ENCODE data around the gene RAD51B. TPM values are rescaled to one million over a fixed set of nuclear protein-coding genes. Genes with fewer than 3 reads are reported as not detected.

The RAD51B gene
- total RNA-seq, 1 donor from 2014 or later: 26.1 TPM

DNA sequence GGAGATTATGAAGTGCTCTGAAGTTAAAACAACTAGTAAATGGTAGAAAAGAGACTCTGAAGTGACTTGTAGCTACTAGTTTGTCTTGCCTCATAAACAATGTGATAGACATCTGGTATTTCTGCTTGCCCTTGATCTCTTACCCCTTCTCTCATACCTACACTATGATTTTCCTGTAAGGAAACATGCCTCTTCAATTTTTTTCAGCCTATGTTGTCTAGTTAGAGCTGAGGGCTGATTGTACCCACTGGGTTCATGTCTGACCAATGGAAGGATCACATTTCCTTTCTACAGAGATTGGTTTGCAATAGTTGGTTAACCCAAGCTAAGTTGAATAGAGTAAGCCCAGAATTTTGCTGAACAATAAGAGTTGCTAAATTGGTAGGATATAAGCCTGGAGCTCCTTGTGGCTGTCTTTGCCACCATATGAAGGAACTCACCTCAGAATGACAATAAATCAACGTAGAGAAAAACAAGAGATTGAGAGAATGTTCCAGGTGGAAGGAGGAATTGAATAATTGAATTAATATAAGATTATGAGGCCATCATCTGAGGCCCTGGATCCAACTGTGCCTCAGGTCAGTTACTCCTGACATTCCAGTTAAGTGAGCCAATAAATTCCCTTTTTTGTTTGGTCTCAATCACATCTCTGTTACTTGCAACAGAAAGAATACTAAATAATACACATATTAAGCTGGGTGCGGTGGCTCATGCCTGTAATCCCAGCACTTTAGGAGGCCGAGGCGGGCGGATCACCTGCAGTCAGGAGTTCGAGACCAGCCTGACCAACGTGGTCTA is 626.9 kb downstream of the RAD51B start:
- H3K27me3 Mint-ChIP-seq (ENCODE audit: insufficient read depth): no peaks in the 10 kb centered on the region
- DNase-seq (ENCODE audit: low spot score): no peak
- intact Hi-C loops (cut with micrococcal nuclease): no loop called here
- no peaks in the 10 kb centered on the region for H3K9me3 Mint-ChIP-seq
- H3K4me3 Mint-ChIP-seq: no peak overlapping the region
- H3K27ac Mint-ChIP-seq: no peak overlapping the region
- no peaks in the 10 kb centered on the region for H3K4me1 Mint-ChIP-seq (ENCODE audit: low read depth)
- H3K36me3 Mint-ChIP-seq (ENCODE audit: low read depth): no peaks in the 10 kb centered on the region

- H3K4me3 Mint-ChIP-seq: no peak overlapping the region
- no peaks in the 10 kb centered on the region for H3K4me1 Mint-ChIP-seq (ENCODE audit: low read depth)
- H3K27ac Mint-ChIP-seq: no peak overlapping the region
- H3K36me3 Mint-ChIP-seq (ENCODE audit: low read depth): no peaks in the 10 kb centered on the region
- no peak for DNase-seq (ENCODE audit: low spot score)
- intact Hi-C loops (cut with micrococcal nuclease): no loop called here
- H3K27me3 Mint-ChIP-seq (ENCODE audit: insufficient read depth): no peaks in the 10 kb centered on the region
- no peaks in the 10 kb centered on the region for H3K9me3 Mint-ChIP-seq
Observed at GRCh38 chr14:68447581-68448251, 628.1 kb downstream of the RAD51B start.

DNA sequence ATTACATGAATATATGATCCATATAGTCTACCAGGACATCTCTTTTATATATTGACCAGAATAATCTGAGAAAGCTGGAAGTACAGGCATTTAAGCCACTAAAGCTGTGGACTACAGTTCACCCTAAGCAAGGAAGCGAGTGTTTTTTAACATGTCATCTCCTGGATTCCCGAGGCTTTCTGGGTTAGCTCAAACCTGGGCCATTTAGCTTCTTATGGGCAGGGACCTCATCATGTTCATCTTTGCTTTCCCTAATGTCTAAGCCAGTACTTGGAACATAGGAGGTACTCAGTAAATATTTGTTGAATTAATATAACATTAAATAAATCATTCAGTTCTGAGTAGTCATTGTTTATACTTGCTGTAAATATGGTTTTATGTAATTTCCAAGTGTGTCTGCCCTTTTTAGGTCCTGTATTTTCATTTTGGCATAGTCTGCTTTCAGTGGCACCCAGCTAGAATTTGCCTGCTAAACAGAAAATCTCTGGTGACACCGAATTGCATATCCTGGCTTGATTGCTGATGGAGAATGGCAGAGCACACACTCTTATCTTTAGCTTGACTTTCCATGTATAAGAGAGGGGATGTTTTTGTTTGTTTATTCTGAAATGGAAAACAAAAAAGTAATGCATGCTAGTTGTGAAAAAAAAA is 628.8 kb downstream of the RAD51B start:
- no peak overlapping the region for H3K4me3 Mint-ChIP-seq
- no peak overlapping the region for H3K27ac Mint-ChIP-seq
- H3K9me3 Mint-ChIP-seq: no peaks in the 10 kb centered on the region
- H3K36me3 Mint-ChIP-seq (ENCODE audit: low read depth): no peaks in the 10 kb centered on the region
- DNase-seq (ENCODE audit: low spot score): no peak
- no peaks in the 10 kb centered on the region for H3K4me1 Mint-ChIP-seq (ENCODE audit: low read depth)
- intact Hi-C loops (cut with micrococcal nuclease): no loop called here
- no peaks in the 10 kb centered on the region for H3K27me3 Mint-ChIP-seq (ENCODE audit: insufficient read depth)

- Mint-ChIP-seq H3K4me1 (ENCODE audit: low read depth) (no peaks in the 10 kb centered on the region), H3K27ac (no peak overlapping the region)
- intact Hi-C loops (cut with micrococcal nuclease): no loop called here
Observed at GRCh38 chr14:68449561-68450181, 630.1 kb downstream of the RAD51B start.

GRCh38 chr14:68450391-68451120 is 631.0 kb downstream of the RAD51B start:
- DNase-seq (ENCODE audit: low spot score): no peak
- intact Hi-C loops (cut with micrococcal nuclease): no loop called here
- peaks cover 6% of the 10 kb centered on the region for H3K9me3 Mint-ChIP-seq
- H3K36me3 Mint-ChIP-seq (ENCODE audit: low read depth): no peaks in the 10 kb centered on the region
- H3K4me1 Mint-ChIP-seq (ENCODE audit: low read depth): no peaks in the 10 kb centered on the region
- H3K27me3 Mint-ChIP-seq (ENCODE audit: insufficient read depth): no peaks in the 10 kb centered on the region
- no peak overlapping the region for H3K4me3 Mint-ChIP-seq
- H3K27ac Mint-ChIP-seq: no peak overlapping the region

More at GRCh38 chr14:68449561-68450181, 630.1 kb downstream of the RAD51B start:
- Mint-ChIP-seq H3K4me3 (no peak overlapping the region), H3K36me3 (ENCODE audit: low read depth) (no peaks in the 10 kb centered on the region), H3K27me3 (ENCODE audit: insufficient read depth) (no peaks in the 10 kb centered on the region), H3K9me3 (peaks cover 6% of the 10 kb centered on the region)
- DNase-seq (ENCODE audit: low spot score): no peak

DNA sequence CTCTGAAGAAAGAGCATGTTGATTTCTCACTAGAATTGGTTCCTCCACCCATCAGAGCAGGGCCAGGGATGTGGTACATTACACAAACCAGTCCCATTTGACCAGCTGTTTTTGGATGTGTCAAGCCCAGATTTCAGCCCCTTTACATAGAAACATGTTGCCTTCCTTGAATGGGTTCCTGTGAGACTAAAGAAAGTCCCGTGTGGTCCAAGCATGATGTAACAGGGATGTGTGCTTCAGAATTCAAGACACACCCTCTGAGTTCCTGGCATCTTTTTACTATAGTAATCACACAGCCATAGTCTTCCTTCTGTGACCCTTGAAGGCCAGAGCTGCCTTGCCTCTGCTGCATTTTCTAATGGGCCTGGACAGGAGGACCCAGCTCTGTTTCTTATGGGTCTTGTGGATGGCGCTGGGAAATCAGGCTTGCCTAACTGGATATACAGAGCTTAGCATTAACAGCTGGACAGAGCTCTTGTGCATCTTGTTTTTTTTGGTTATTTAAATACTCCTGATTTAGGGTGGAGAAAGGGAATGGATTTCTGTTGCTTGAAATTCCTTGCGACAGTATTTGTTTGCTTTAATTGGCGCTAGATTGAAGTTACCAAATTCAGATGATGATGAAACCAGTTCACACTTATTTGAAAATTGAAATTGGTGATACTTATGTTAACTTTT is 632.3 kb downstream of the RAD51B start:
- DNase-seq (ENCODE audit: low spot score): no peak
- no peak overlapping the region for H3K27ac Mint-ChIP-seq
- peaks cover 6% of the 10 kb centered on the region for H3K9me3 Mint-ChIP-seq
- H3K27me3 Mint-ChIP-seq (ENCODE audit: insufficient read depth): no peaks in the 10 kb centered on the region
- intact Hi-C loops (cut with micrococcal nuclease): no loop called here
- no peak overlapping the region for H3K4me3 Mint-ChIP-seq
- no peaks in the 10 kb centered on the region for H3K4me1 Mint-ChIP-seq (ENCODE audit: low read depth)
- H3K36me3 Mint-ChIP-seq (ENCODE audit: low read depth): no peaks in the 10 kb centered on the region

DNA sequence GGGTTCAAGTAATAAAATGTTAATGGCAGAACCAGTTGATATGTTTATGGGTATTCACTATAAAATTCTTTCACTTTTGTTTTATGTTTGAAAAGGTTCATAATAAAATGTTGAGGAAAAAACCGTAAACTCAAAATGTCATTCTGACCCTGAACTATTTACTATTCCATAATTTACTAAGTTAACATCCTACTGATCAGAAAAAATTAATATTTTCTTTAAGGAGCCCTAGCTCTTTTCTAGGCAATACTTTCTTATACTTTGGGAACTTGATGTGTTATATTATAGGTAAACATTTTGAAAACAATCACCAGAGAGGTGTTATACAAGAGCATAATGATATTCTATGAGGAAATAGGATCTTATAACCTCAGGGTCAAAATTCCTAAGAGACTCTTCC is 638.7 kb downstream of the RAD51B start:
- Mint-ChIP-seq H3K4me1 (ENCODE audit: low read depth) (no peaks in the 10 kb centered on the region), H3K36me3 (ENCODE audit: low read depth) (no peaks in the 10 kb centered on the region), H3K4me3 (no peak overlapping the region), H3K9me3 (peaks cover 6% of the 10 kb centered on the region), H3K27me3 (ENCODE audit: insufficient read depth) (no peaks in the 10 kb centered on the region), H3K27ac (no peak overlapping the region)
- intact Hi-C loops (cut with micrococcal nuclease): no loop called here
- DNase-seq (ENCODE audit: low spot score): no peak

DNA sequence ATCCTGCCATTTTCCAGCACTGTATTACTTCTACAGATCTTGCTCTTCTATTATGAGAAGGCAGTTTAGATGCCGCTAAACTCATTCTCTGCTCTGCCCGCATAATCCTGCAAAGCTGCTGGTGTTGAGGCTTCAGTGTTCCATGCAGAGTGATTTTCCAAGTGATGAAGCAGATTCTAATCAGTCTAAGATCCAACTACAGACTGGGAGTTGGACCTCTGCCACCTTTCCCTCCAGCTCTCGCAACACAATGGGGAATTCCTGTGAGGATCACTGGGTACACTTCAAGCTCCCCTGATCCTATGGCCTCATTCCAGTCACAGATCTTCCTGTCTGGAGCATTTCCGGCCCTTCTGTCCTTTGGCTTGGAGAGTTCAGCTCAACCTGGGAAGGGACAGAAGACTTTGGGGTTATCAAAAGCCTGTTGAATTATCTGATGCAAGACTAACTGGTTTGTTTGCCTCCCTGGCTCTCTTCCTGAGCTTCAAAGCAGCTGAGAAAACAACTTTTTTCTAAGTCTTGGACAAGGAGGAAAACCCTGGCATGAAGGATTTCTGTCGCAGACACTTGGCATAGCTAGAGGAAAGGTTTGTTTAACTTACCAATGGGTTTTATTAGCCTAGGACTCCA is 639.4 kb downstream of the RAD51B start:
- DNase-seq (ENCODE audit: low spot score): no peak
- Mint-ChIP-seq H3K4me3 (no peak overlapping the region), H3K4me1 (ENCODE audit: low read depth) (no peaks in the 10 kb centered on the region), H3K9me3 (peaks cover 2% of the 10 kb centered on the region), H3K36me3 (ENCODE audit: low read depth) (no peaks in the 10 kb centered on the region), H3K27ac (no peak overlapping the region), H3K27me3 (ENCODE audit: insufficient read depth) (no peaks in the 10 kb centered on the region)
- intact Hi-C loops (cut with micrococcal nuclease): no loop called here

DNA sequence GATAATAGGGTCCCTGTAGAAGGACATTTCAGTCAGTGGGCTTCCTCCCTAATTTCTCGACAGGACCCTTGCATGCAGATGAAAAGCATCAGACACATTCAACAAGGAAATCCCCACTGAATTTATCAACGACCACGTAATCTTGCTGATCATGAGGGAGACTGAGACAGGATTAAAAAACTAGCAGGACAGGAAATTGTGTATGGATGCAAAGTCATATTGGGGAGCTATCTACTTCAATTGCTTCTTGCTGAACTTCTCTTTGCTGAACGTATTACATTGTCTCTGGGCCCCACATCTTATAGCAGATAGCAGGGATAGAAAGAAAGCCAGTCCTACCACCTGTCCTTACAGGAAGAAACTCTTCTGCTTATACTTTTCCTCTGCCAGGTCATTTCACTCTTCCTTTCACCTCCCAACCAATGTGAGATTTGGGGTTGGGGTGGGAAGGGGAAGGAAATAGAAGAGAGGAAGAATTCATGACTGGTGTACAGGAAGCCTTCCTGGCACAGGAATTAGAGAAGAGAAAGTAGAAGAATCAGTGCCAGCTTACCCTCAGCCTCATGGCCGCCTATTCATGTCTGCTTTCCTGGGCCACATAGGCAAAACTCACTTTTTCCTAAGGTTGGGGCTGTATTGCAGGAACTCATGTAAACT is 640.0 kb downstream of the RAD51B start:
- DNase-seq (ENCODE audit: low spot score): no peak
- intact Hi-C loops (cut with micrococcal nuclease): loop anchor here (10.0 kb wide), 2 partner anchors 55 to 175 kb away; no protein-coding TSS in a partner anchor
- no peak overlapping the region for H3K27ac Mint-ChIP-seq
- no peaks in the 10 kb centered on the region for H3K9me3 Mint-ChIP-seq
- H3K4me1 Mint-ChIP-seq (ENCODE audit: low read depth): no peaks in the 10 kb centered on the region
- no peaks in the 10 kb centered on the region for H3K27me3 Mint-ChIP-seq (ENCODE audit: insufficient read depth)
- H3K4me3 Mint-ChIP-seq: no peak overlapping the region
- no peaks in the 10 kb centered on the region for H3K36me3 Mint-ChIP-seq (ENCODE audit: low read depth)

DNA sequence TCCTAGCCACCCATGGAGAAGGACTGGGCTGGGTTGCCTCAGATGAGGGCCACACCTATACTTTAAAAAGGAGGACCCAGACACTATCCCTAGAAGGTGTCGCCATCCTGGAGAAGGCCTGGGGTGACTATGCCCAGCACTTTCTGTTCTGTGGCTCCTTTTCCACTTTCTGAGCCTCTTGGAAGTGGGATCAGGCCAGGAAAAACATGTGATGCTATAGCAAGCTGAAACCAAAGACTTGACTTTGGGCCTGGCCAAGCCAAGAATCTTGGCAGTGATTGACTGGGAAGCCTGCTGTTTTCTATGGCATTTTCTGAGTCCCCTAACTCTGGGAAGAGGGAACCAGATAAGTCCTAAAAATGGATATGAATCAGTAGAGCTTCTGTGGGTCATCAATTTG is 641.0 kb downstream of the RAD51B start:
- DNase-seq (ENCODE audit: low spot score): no peak
- Mint-ChIP-seq H3K27ac (no peak overlapping the region), H3K4me1 (ENCODE audit: low read depth) (no peaks in the 10 kb centered on the region), H3K4me3 (no peak overlapping the region), H3K27me3 (ENCODE audit: insufficient read depth) (no peaks in the 10 kb centered on the region), H3K36me3 (ENCODE audit: low read depth) (no peaks in the 10 kb centered on the region), H3K9me3 (no peaks in the 10 kb centered on the region)
- intact Hi-C loops (cut with micrococcal nuclease): loop anchor here (10.0 kb wide), 2 partner anchors 56 to 176 kb away; no protein-coding TSS in a partner anchor

- DNase-seq (ENCODE audit: low spot score): no peak
- no peaks in the 10 kb centered on the region for H3K9me3 Mint-ChIP-seq
- intact Hi-C loops (cut with micrococcal nuclease): loop anchor here (10.0 kb wide), 2 partner anchors 56 to 176 kb away; no protein-coding TSS in a partner anchor
- H3K4me1 Mint-ChIP-seq (ENCODE audit: low read depth): no peaks in the 10 kb centered on the region
- no peak overlapping the region for H3K27ac Mint-ChIP-seq
- H3K4me3 Mint-ChIP-seq: no peak overlapping the region
- no peaks in the 10 kb centered on the region for H3K36me3 Mint-ChIP-seq (ENCODE audit: low read depth)
- H3K27me3 Mint-ChIP-seq (ENCODE audit: insufficient read depth): no peaks in the 10 kb centered on the region
Observed at GRCh38 chr14:68461086-68461485, 641.5 kb downstream of the RAD51B start.
